Panc1 (cell line): ENCODE data around the gene SLC18B1. TPM values are rescaled to one million over a fixed set of nuclear protein-coding genes. Genes with fewer than 3 reads are reported as not detected.

Source experiments
- ATAC-seq: fragments of 200-7000 bp; cut with Tn5 transposase; 2 replicates; pipeline ENCODE4 v1.9.1; 2020; ENCODE audit warnings: mild to moderate bottlenecking, moderate library complexity
- BruUV-seq: library from RNA; stranded (reverse); fragments of 400-500 nt; replicated peaks from 2 replicates; lab custom pipeline; 2021; lab: Mats Ljungman, UMichigan
- CTCF ChIA-PET: fragments of 300-600 bp; sonication (Branson Sonifier 250); formaldehyde crosslinking; loops from one replicate; lab custom pipeline; 2022; ENCODE audit warnings: antibody characterized with exemption; lab: Charles Lee
- POLR2A ChIA-PET: fragments of 300-600 bp; sonication (Branson Sonifier 250); formaldehyde crosslinking; loops from one replicate; lab custom pipeline; 2022; ENCODE audit warnings: antibody characterized with exemption; lab: Charles Lee
- DNase-seq: peaks from one replicate; pipeline ENCODE4 v3.0.0-alpha.2; 2010; ENCODE audit warnings: low read depth, low spot score
- H3K27ac ChIP-seq: 2 replicates; pipeline ENCODE4 v1.5.1; 2011; ENCODE audit warnings: mild to moderate bottlenecking, low read length, inconsistent platforms
- H3K27me3 ChIP-seq: fragments of 200-500 bp; sonication (Bioruptor generic); 2 replicates; pipeline ENCODE4 v1.6.0; 2014; ENCODE audit warnings: low read length, inconsistent platforms; ENCODE audit not compliant: control insufficient read depth, insufficient read depth
- H3K36me3 ChIP-seq: fragments of 200-500 bp; sonication (Bioruptor generic); 2 replicates; pipeline ENCODE4 v1.5.1; 2014; ENCODE audit warnings: inconsistent platforms, mild to moderate bottlenecking, low read length, moderate library complexity; ENCODE audit not compliant: control insufficient read depth, insufficient read depth
- H3K4me1 ChIP-seq: 2 replicates; pipeline ENCODE4 v1.5.1; 2011; ENCODE audit warnings: inconsistent platforms, mild to moderate bottlenecking, low read length, moderate library complexity; ENCODE audit not compliant: control insufficient read depth, insufficient read depth
- H3K4me3 ChIP-seq, 2 experiments: 2 replicates each; pipeline ENCODE4 v1.5.1; 2011 to 2012; ENCODE audit warnings: low read depth in 2 of 2, low read length in 2 of 2, mild to moderate bottlenecking in 2 of 2, inconsistent platforms in 1 of 2, moderate library complexity in 1 of 2
- H3K9me3 ChIP-seq: fragments of 200-500 bp; sonication (Bioruptor generic); 2 replicates; pipeline ENCODE4 v1.5.1; 2014; ENCODE audit warnings: low read depth, mild to moderate bottlenecking, inconsistent platforms, low read length, moderate library complexity; ENCODE audit not compliant: control insufficient read depth, insufficient read depth
- CTCF ChIP-seq: fragments of 450-650 bp; IDR thresholded peaks from 2 replicates; pipeline ENCODE4 v1.5.1; 2017; ENCODE audit warnings: mild to moderate bottlenecking
- POLR2AphosphoS5 ChIP-seq: IDR thresholded peaks from 2 replicates; pipeline ENCODE4 v1.6.1; 2012; ENCODE audit warnings: mild to moderate bottlenecking, low read depth, low read length, moderate library complexity
- REST ChIP-seq, 2 experiments: IDR thresholded peaks; 2 replicates each; pipeline ENCODE4 v1.6.1; 2011 to 2012; ENCODE audit warnings: low read depth in 2 of 2, control low read depth in 1 of 2, low read length in 1 of 2, mild to moderate bottlenecking in 1 of 2, moderate library complexity in 1 of 2; ENCODE audit not compliant: insufficient read depth in 1 of 2
- SIN3A ChIP-seq: IDR thresholded peaks from 2 replicates; pipeline ENCODE4 v1.6.1; 2012; ENCODE audit warnings: low read depth, mild to moderate bottlenecking, low read length, moderate library complexity, borderline replicate concordance; ENCODE audit not compliant: insufficient read depth
- TCF7L2 ChIP-seq: IDR thresholded peaks from 2 replicates; pipeline ENCODE4 v1.6.1; 2011; ENCODE audit warnings: mild to moderate bottlenecking, low read depth, low read length, inconsistent platforms
- in situ Hi-C: cut with HindIII; loops from 2 replicates; pipeline ENCODE4 v1.10.0; 2016; ENCODE audit warnings: low sequenced_read_pairs, low pct_unique_long_range_greater_than_20kb
- intact Hi-C: fragments of 100-400 bp; cut with micrococcal nuclease; formaldehyde crosslinking; loops from one replicate; pipeline ENCODE4 v1.10.0; 2022; ENCODE audit not compliant: unreplicated experiment
- total RNA-seq: library from RNA; stranded (reverse); gene quantifications from one replicate; pipeline ENCODE4 v1.2.1, GENCODE V29; 2021; ENCODE audit not compliant: unreplicated experiment

The SLC18B1 gene
- total RNA-seq, 1 experiment from 2014 or later, result 0.67 TPM

GRCh38 chr6:132719736-132720448, 78.5 kb downstream of the SLC18B1 start:
- ChIA-PET POLR2A (no interaction called here), CTCF (no interaction called here)
- Histone ChIP-seq H3K9me3 (no peaks in the 10 kb centered on the region), H3K27ac (no peak overlapping the region), H3K4me1 (no peaks in the 10 kb centered on the region), H3K4me3 (no peak overlapping the region), H3K27me3 (no peaks in the 10 kb centered on the region), H3K36me3 (no peaks in the 10 kb centered on the region)
- ATAC-seq, result no peak
- DNase-seq, result no peak
- in situ Hi-C loops, result no loop called here
- no peak for TF ChIP-seq POLR2AphosphoS5
- TF ChIP-seq SIN3A, result no peak
- TF ChIP-seq REST (IDR thresholded peaks at IDR 0.05; ENCODE audit: insufficient read depth in 1 of 2, low read depth in 2 of 2, low read length in 1 of 2), result no peak
- TF ChIP-seq CTCF, result no peak
- no peak for TF ChIP-seq TCF7L2
- intact Hi-C loops, result no loop called here
- BruUV-seq, result no TSS peak

Other genes starting within 250 kb of the SLC18B1 start
- gene TAAR8, start 246.0 kb downstream of the SLC18B1 start, total RNA-seq, result not detected
- not detected for gene TAAR6, start 228.3 kb downstream of the SLC18B1 start, total RNA-seq
- gene TAAR5, start 208.9 kb downstream of the SLC18B1 start, total RNA-seq, result not detected
- not detected for gene TAAR2, start 174.4 kb downstream of the SLC18B1 start, total RNA-seq
- gene TAAR1, start 139.5 kb downstream of the SLC18B1 start, total RNA-seq, result not detected
- not detected for gene VNN1, start 84.6 kb downstream of the SLC18B1 start, total RNA-seq
- gene VNN2, start 40.7 kb downstream of the SLC18B1 start, total RNA-seq, result 0.18 TPM
- gene RPS12, start 15.9 kb upstream of the SLC18B1 start, total RNA-seq, result 1,010 TPM